22Rv1 (cell line): ENCODE measurements around the gene NOL9.
"Not testable (repeated sequence)": the region's sequence is repeated elsewhere in the genome, so short reads cannot be mapped to it uniquely, and the experiment has no call there.

Experiments
- H3K27ac ChIP-seq: fragments of 450-650 bp; 2 replicates; pipeline ENCODE4 v1.5.1; 2017
- CTCF ChIP-seq: fragments of 450-650 bp; IDR thresholded peaks from 2 replicates; pipeline ENCODE4 v1.5.1; 2017; ENCODE audit warnings: mild to moderate bottlenecking
- ZFX ChIP-seq: fragments of 450-650 bp; IDR thresholded peaks from 2 replicates; pipeline ENCODE4 v1.6.1; 2017; ENCODE audit warnings: antibody characterized with exemption, borderline replicate concordance

The NOL9 gene

GRCh38 chr1:6554031-6554906, at the start of gene NOL9:
TSS of gene NOL9 (minus strand) at chr1:6554513. CDS start at chr1:6554502, 11 bp downstream.
- TF ChIP-seq ZFX (no peak), CTCF (peak; percentile 96)
- peak within 1 kb of the TSS; percentile 59 for H3K27ac ChIP-seq

GRCh38 chr1:6603238-6603914, 49.1 kb upstream of the NOL9 start:
- H3K27ac ChIP-seq, result no peak overlapping the region
- TF ChIP-seq CTCF (no peak), ZFX (no peak)

DNA sequence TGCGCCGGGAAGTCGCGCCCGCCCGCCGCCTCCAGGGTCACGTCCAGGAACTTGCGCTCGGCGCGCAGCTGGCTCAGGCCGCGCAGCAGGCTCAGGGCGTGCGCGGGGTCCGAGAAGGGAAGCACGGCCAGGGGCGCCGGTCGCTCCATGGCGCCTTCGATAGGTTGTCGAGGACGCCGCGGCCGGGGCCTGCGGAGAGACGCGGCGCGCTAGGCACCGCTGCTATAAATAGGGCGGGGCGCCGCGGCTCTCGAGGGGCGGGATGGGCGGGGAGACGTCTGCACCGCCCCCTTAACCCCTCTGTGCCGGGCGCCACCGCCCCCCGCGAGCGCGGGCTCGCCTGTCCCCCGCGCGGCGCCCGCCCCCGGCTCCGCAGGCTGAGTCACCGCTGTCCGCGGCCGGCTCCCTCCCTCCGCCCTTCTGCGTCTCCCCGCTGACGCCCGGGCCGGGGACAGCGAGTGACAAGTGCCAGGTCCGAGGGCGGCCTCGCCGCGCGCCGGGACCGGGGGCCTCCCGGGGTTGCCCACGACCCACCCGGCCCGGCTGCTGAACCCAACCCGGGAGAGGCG, 48.4 kb upstream of the NOL9 start, which contains the start of gene KLHL21:
Gene KLHL21, minus strand, starts transcription at position 201 of the 569 bp plus-strand sequence. Its CDS starts 52 bp downstream, at position 149.
- TF ChIP-seq CTCF (no peak), ZFX (no peak)
- peak within 1 kb of the TSS; percentile 64 for H3K27ac ChIP-seq

DNA sequence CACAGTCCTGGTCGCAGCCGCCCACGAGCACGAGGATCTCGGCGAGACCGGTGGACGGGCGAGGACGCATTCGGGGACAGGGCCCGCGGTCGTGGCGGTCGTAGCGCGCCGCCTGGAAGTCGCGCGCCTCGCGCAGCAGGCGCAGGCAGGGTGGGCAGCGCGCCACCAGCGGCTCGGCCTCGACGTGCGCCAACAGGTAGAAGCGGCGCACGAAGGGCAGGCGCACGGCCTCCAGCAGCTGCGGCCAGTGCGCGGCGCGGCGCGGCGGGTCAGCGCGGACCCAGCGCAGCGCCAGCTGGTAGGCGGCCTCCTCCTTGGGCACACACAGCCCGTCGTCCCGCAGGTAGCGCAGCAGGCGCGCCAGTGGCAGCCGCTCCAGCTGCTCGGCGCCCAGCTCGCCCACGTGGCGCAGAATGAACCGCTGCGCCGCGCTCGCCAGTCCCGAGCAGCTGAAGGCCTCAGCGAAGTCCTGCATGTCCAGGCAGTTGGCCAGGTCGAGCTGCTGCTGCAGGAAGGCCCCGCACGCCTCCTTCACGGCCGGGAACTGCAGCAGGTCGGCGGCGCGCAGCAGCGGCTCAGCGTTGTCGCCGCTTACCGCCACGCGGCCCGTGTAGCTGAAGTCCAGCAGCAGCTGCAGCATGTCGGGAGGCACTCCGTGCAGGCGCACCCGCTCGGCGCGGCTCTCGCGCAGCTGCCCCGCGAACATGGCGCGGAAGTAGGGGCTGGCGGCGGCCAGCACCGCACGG, 47.8 kb upstream of the NOL9 start:
- TF ChIP-seq ZFX (no peak), CTCF (peak; percentile 15; the same call in 1 of the 2 replicates)
- H3K27ac ChIP-seq, result peak overlapping the region; percentile 64

- peak overlapping the region; percentile 64 for H3K27ac ChIP-seq
- no peak for TF ChIP-seq CTCF
- TF ChIP-seq ZFX, result no peak
These were observed 47.0 kb upstream of the NOL9 start for GRCh38 chr1:6601049-6601922.

GRCh38 chr1:6600410-6601048, 46.2 kb upstream of the NOL9 start:
- TF ChIP-seq ZFX, result no peak
- TF ChIP-seq CTCF, result no peak
- no peak overlapping the region for H3K27ac ChIP-seq

GRCh38 chr1:6599991-6600390, 45.7 kb upstream of the NOL9 start:
- not testable (repeated sequence) for H3K27ac ChIP-seq
